Adrenal gland (tissue), 12 donors: Measurements from ENCODE around the gene KRTAP5-6. TPM values are rescaled to one million over a fixed set of nuclear protein-coding genes. Genes with fewer than 3 reads are reported as not detected.
A peak's percentile ranks its signal among the peaks of the same experiment; 100 is the strongest.

ENCODE experiments used
- DNase-seq, 7 donors: peaks; one replicate each; pipeline ENCODE4 v3.0.0-alpha.2; 2019 to 2020
- H3K27ac ChIP-seq, 5 donors: fragments of 200-600 bp; sonication (generic) in 4 of 5; 1 replicate in 3 of 5; 2 replicates in 2 of 5; pipeline versions ENCODE4 v1.5.1 to v1.8.0; 2016 to 2020; ENCODE audit warnings: mild to moderate bottlenecking in 1 of 5
- H3K27me3 ChIP-seq: fragments of 200-600 bp; 2 replicates; pipeline ENCODE4 v1.8.0; 2021
- H3K36me3 ChIP-seq, 2 donors: fragments of 200-600 bp; replicated peaks in 1 of 2; 1 replicate in 1 of 2; 2 replicates in 1 of 2; pipeline versions ENCODE4 v1.5.1 to v1.8.0; 2018 to 2022
- H3K4me1 ChIP-seq, 2 donors: fragments of 200-600 bp; replicated peaks in 1 of 2; 1 replicate in 1 of 2; 2 replicates in 1 of 2; pipeline versions ENCODE4 v1.5.1 to v1.8.0; 2018 to 2021
- H3K4me3 ChIP-seq, 4 donors: fragments of 200-600 bp; sonication (generic) in 3 of 4; one replicate each; pipeline ENCODE4 v1.5.1; 2016 to 2018
- H3K9me3 ChIP-seq, 3 donors: fragments of 200-600 bp; sonication (generic) in 1 of 3; replicated peaks in 1 of 3; 1 replicate in 2 of 3; 2 replicates in 1 of 3; pipeline versions ENCODE4 v1.5.1 to v1.8.0; 2016 to 2021
- POLR2A ChIP-seq, 2 donors: fragments of 450-650 bp; IDR thresholded peaks; one replicate each; pipeline ENCODE4 v1.6.1; 2017; ENCODE audit warnings: antibody characterized with exemption in 2 of 2, mild to moderate bottlenecking in 2 of 2, moderate library complexity in 1 of 2
- WGBS, 4 donors: extraction: QIAGEN DNeasy Blood & Tissue Kit in 2 of 4; methylation state at CpG; one replicate each; pipeline versions ENCODE4 v1.1.5 to v1.1.7; 2013 to 2017; 5-methylcytosine and 5-hydroxymethylcytosine counted together
- intact Hi-C, 2 donors: fragments of 100-400 bp; cut with DNase I; formaldehyde crosslinking; loops; one replicate each; pipeline versions ENCODE4 v1.14.1 to v1.15.0; 2022 to 2023
- polyA plus RNA-seq, 3 donors: library from polyadenylated mRNA; stranded (reverse); fragments of 200-250 nt in 2 of 3; fragments of 350-450 nt in 1 of 3; fragmentation: Illumina TruSeq in 1 of 3; extraction: RNeasy Lipid Tissue Mini Kit (QIAGEN cat#74804) in 1 of 3; gene quantifications; one replicate each; pipeline ENCODE4 v1.2.3, GENCODE V29; 2013 to 2014
- total RNA-seq, 9 donors: library from RNA; depleted of rRNA in 4 of 9; stranded (reverse); fragments of >200 nt in 4 of 9; fragments of 120-200 nt in 1 of 9; fragmentation: NEBNext Ultra II Directional in 1 of 9; extraction: Animal tissue kit (Norgen Biotek cat#: 25700) in 1 of 9; gene quantifications; one replicate each; pipeline versions ENCODE4 v1.1.0 to v1.2.4, GENCODE V29; 2013 to 2023
- TF ChIP-seq, protein P1 (sequence below), 6 experiments: fragments of 450-650 bp in 4 of 6; fragments of 200-600 bp in 2 of 6; sonication (generic) in 1 of 6; IDR thresholded peaks; 1 replicate in 5 of 6; 2 replicates in 1 of 6; pipeline versions ENCODE4 v1.5.1 to v1.8.0; 2016 to 2021; ENCODE audit warnings: antibody characterized with exemption in 6 of 6, mild to moderate bottlenecking in 2 of 6, moderate library complexity in 1 of 6
- donor health status: healthy with polysubstance abuse.
- donor health status: Bipolar disorder and iron deficiency.
- donor health status: DM: yes; HTN: yes; CAD: no.
- donor health status: DM: no; HTN: no; CAD: no.
- donor health status: DM: no; HTN: no; CAD: no.
- donor health status: DM: yes; HTN: yes; CAD: no.

Gene KRTAP5-6
- total and polyA plus RNA-seq, 12 donors, result 0.61 TPM; not detected in 11

DNA sequence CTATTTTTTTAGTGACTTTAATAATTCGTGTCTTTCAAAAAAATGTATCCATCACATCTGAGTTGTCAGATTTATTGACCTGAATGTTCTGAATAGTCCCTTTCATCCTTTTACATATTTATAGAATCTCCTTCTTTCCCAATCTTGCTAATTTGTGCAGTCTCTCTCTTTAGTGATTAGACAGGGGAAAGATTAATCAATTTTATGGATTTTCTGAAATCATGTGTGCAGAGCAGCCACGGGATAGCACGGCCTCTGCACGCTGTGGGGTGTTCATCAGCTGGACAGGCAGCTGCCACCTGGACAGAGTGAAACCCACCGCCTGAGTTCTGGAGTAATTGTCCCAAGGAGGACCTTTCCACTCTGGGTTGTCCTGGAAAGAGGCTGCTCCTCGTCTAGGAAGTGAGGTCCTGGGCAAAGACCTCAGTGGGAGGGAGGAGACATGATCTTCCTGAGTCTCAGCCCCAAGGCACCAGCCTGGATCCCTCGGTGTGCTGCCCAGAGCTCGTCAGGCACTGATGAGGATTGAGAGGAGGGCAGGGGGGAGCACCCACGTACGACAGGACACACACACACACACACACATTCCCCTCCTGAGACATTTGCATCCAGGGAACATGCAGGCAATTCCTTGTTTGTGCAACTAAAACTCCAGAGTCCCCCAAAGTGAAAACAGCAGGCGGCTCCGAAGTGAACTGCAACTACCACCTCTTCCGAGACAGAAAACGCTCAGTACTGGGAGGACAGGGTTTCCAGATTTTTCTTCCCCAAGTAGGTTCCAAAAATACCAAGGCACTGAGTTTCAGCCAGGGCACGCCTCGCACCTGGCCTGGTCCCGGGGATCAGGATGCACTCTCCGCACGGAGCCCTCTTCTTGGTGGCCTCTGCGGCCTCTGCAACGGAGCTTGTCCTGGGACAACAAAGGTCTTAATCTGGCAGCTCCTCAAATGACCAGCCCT, 22.5 kb upstream of the KRTAP5-6 start:
- peak in 2 of 7 donors; percentile 16 to 56 for DNase-seq
- no peaks in the 10 kb centered on the region for H3K9me3 ChIP-seq
- 53 to 70% (median 60%) methylated on average over 16 to 21 of the region's 21 CpGs for WGBS, 4 donors
- H3K27ac ChIP-seq, result peak overlapping the region in 2 of 5 donors; percentile 32 to 36
- peaks cover 14% of the 10 kb centered on the region for H3K27me3 ChIP-seq
- no peak overlapping the region for H3K4me3 ChIP-seq
- TF ChIP-seq, protein P1, sequence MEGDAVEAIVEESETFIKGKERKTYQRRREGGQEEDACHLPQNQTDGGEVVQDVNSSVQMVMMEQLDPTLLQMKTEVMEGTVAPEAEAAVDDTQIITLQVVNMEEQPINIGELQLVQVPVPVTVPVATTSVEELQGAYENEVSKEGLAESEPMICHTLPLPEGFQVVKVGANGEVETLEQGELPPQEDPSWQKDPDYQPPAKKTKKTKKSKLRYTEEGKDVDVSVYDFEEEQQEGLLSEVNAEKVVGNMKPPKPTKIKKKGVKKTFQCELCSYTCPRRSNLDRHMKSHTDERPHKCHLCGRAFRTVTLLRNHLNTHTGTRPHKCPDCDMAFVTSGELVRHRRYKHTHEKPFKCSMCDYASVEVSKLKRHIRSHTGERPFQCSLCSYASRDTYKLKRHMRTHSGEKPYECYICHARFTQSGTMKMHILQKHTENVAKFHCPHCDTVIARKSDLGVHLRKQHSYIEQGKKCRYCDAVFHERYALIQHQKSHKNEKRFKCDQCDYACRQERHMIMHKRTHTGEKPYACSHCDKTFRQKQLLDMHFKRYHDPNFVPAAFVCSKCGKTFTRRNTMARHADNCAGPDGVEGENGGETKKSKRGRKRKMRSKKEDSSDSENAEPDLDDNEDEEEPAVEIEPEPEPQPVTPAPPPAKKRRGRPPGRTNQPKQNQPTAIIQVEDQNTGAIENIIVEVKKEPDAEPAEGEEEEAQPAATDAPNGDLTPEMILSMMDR (IDR thresholded peaks at IDR 0.05), result no peak
- no peak for TF ChIP-seq POLR2A (IDR thresholded peaks at IDR 0.05)
- intact Hi-C loops, result no loop called here
- H3K4me1 ChIP-seq, result peaks cover 0 to 8% of the 10 kb centered on the region in 2 donors
- no peaks in the 10 kb centered on the region for H3K36me3 ChIP-seq

DNA sequence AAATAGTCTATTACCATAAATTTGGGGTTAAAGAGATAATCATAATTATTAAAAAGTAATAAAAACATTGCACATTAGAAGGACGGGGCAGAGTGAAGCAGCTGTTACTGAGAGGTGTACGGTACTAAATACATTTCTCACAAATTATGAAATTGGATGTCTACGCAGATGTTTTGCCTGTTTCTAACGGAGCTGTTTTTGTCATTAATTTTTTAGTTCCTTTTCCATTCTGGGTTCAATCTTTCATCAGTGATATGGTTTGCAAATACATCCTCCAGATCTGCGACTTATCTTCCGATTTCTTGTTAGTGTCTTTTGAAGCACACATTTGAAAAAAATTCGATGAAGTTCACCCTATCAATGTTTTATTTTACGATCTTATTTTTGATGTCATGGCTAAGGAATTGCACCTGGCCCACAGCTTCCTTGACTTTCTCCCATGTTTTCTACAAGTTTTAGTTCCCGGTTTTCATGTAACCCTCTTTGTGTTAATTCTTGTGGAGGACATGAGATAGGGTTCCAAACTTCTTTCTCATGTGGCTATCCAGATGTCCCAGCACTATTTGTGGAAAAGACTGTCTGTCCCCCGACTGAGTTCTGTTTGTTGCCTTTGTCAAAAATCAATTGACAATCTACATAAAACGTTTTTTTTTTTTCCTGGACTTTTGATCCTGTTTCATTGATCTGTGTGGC, 21.3 kb upstream of the KRTAP5-6 start:
- intact Hi-C loops, result no loop called here
- peaks cover 17% of the 10 kb centered on the region for H3K27me3 ChIP-seq
- no peak overlapping the region for H3K4me3 ChIP-seq

DNA sequence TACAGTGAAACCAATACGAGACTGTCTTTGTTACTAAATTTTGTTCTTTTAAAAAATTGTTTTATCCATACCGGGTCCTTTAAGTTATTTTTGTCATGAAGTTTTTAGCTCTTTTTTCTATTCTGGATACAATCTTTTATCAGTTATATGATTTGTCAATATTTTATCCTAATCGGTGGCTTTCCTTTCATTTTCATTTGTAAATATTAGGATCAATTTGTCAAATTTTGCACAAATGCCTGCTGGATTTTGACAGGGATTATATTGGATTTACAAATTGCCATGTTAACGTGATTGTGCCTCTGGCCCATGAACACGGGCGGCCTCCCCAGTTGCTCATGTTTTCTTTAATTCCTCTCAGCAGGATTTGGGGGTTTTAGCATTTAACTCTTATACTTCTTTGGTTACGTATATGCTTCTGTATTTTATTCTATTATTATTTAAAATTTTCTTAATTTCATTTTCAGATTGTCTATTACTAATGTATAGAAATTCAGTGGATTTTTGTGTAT, 20.7 kb upstream of the KRTAP5-6 start:
- WGBS, 4 donors, result 85 to 90% (median 88%) methylated on average over 7 of the region's 7 CpGs
- Histone ChIP-seq H3K9me3 (no peaks in the 10 kb centered on the region), H3K27ac (no peak overlapping the region), H3K36me3 (no peaks in the 10 kb centered on the region), H3K27me3 (peaks cover 17% of the 10 kb centered on the region), H3K4me3 (no peak overlapping the region), H3K4me1 (peaks cover 0 to 8% of the 10 kb centered on the region in 2 donors)
- TF ChIP-seq POLR2A (IDR thresholded peaks at IDR 0.05), result no peak
- TF ChIP-seq, protein P1 (IDR thresholded peaks at IDR 0.05), result no peak
- intact Hi-C loops, result no loop called here
- DNase-seq, result no peak

More for the DNA sequence above, 21.3 kb upstream of the KRTAP5-6 start:
- TF ChIP-seq, protein P1 (IDR thresholded peaks at IDR 0.05), result no peak
- TF ChIP-seq POLR2A (IDR thresholded peaks at IDR 0.05), result no peak
- Histone ChIP-seq H3K36me3 (no peaks in the 10 kb centered on the region), H3K9me3 (no peaks in the 10 kb centered on the region), H3K27ac (no peak overlapping the region), H3K4me1 (peaks cover 0 to 8% of the 10 kb centered on the region in 2 donors)
- 73 to 78% (median 77%) methylated on average over 11 of the region's 11 CpGs for WGBS, 4 donors
- DNase-seq, result no peak

DNA sequence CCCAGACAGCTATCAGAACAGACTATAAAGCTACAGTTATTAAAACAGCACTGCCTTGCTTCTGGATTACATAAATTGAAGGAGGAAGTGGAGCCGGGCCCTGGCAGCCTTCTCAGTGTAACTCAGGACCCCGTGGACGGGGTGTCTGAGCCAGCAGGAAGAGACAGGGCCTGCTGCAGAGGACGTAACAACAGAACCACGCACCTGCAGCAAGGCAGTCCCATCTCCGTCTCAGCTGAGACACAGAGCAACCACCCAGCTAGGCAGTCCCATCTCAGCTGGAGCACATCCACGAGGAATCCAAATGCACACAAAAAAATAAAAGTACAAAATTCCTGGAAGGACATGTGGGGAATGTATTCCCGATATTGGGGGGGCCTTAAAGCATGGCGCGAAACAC, 17.1 kb upstream of the KRTAP5-6 start:
- TF ChIP-seq POLR2A (IDR thresholded peaks at IDR 0.05), result no peak
- TF ChIP-seq, protein P1 (IDR thresholded peaks at IDR 0.05), result no peak
- H3K4me1 ChIP-seq, result no peaks in the 10 kb centered on the region
- peak in 1 of 7 donors; percentile 40 for DNase-seq
- no peaks in the 10 kb centered on the region for H3K9me3 ChIP-seq
- H3K27me3 ChIP-seq, result peaks cover 17% of the 10 kb centered on the region
- intact Hi-C loops, result no loop called here
- 83 to 88% (median 86%) methylated on average over 10 of the region's 10 CpGs for WGBS, 4 donors
- no peak overlapping the region for H3K4me3 ChIP-seq
- no peak overlapping the region for H3K27ac ChIP-seq
- no peaks in the 10 kb centered on the region for H3K36me3 ChIP-seq
